Lung (tissue), 12 donors: ENCODE measurements around the gene CRACDL. TPM values are rescaled to one million over a fixed set of nuclear protein-coding genes. Genes with fewer than 3 reads are reported as not detected.

ENCODE experiments used
- ATAC-seq: fragments of 200-7000 bp; cut with Tn5 transposase; one replicate; pipeline ENCODE4 v1.9.1; 2020; ENCODE audit warnings: moderate number of reproducible peaks; ENCODE audit not compliant: insufficient read depth, low FRiP score
- DNase-seq, 3 donors: peaks; one replicate each; pipeline ENCODE4 v3.0.0-alpha.2; 2013 to 2017
- H3K27ac ChIP-seq, 2 donors: one replicate each; pipeline ENCODE4 v1.5.1; 2013; ENCODE audit warnings: mild to moderate bottlenecking in 2 of 2, moderate library complexity in 2 of 2, control low read depth in 1 of 2, inconsistent platforms in 1 of 2, low read depth in 1 of 2, low read length in 1 of 2
- H3K27me3 ChIP-seq, 3 donors: one replicate each; pipeline ENCODE4 v1.5.1; 2013; ENCODE audit warnings: low read length in 2 of 3; ENCODE audit not compliant: control insufficient read depth in 3 of 3, insufficient read depth in 3 of 3
- H3K36me3 ChIP-seq, 4 donors: one replicate each; pipeline ENCODE4 v1.5.1; 2013; ENCODE audit warnings: low read length in 4 of 4, mild to moderate bottlenecking in 1 of 4, moderate library complexity in 1 of 4; ENCODE audit not compliant: control insufficient read depth in 4 of 4, insufficient read depth in 4 of 4
- H3K4me1 ChIP-seq, 5 donors: one replicate each; pipeline ENCODE4 v1.5.1; 2013; ENCODE audit warnings: low read length in 5 of 5, mild to moderate bottlenecking in 2 of 5, moderate library complexity in 1 of 5; ENCODE audit not compliant: control insufficient read depth in 5 of 5, insufficient read depth in 5 of 5
- H3K4me3 ChIP-seq: one replicate; pipeline ENCODE4 v1.5.1; 2013; ENCODE audit warnings: mild to moderate bottlenecking, control low read depth, moderate library complexity
- H3K9ac ChIP-seq, 2 donors: one replicate each; pipeline ENCODE4 v1.5.1; 2013; ENCODE audit warnings: low read length in 2 of 2, control low read depth in 1 of 2; ENCODE audit not compliant: insufficient read depth in 1 of 2
- H3K9me3 ChIP-seq, 4 donors: one replicate each; pipeline ENCODE4 v1.5.1; 2013; ENCODE audit warnings: low read length in 3 of 4, mild to moderate bottlenecking in 1 of 4, moderate library complexity in 1 of 4; ENCODE audit not compliant: control insufficient read depth in 4 of 4, insufficient read depth in 3 of 4
- WGBS, 2 donors: extraction: QIAGEN DNeasy Blood & Tissue Kit; methylation state at CpG; one replicate each; pipeline ENCODE4 v1.1.7; 2013; 5-methylcytosine and 5-hydroxymethylcytosine counted together
- polyA plus RNA-seq, 2 donors: library from polyadenylated mRNA; stranded (reverse); fragments of 200-250 nt; gene quantifications; one replicate each; pipeline ENCODE4 v1.2.1, GENCODE V29; 2013
- total RNA-seq, 2 donors: library from RNA; depleted of rRNA in 1 of 2; stranded (reverse); fragments of >200 nt in 1 of 2; gene quantifications; one replicate each; pipeline ENCODE4 v1.2.1, GENCODE V29; 2014 to 2021
- TF ChIP-seq, protein P1 (sequence below): IDR thresholded peaks from 2 replicates; pipeline ENCODE4 v1.5.1; 2012; ENCODE audit warnings: mild to moderate bottlenecking; ENCODE audit errors: control extremely low read depth, extremely low read depth
- donor health status: control.
- donor health status: control.
- donor health status: Bipolar disorder and iron deficiency.
- donor health status: healthy.
- donor health status: DM: yes; HTN: yes; CAD: no.

The CRACDL gene
- total and polyA plus RNA-seq, 4 donors: 8.9 to 28.3 (median 13.2) TPM

DNA sequence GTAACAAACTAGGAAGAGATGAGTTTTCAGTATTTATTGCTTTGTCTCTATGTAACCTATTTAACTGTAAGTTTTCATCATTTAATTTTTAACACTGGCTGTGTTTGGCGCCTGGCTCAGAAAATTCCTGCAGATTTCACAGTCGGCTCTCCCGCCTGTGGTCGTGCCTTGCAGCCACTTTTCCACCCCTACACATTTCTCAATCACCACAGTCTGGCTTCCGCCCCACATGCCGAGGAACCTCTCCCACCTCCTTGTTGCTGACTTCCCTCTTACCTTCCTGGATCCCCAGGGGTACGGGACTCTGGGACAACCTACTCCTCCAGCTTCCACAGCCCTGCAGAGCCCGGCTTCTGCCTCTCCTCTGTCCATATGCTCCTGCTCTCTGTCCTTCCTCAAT is 163.5 kb downstream of the CRACDL start:
- ATAC-seq: peak; percentile 17
- Histone ChIP-seq H3K4me3 (no peak overlapping the region), H3K9me3 (peaks cover 0 to 2% (median 0%) of the 10 kb centered on the region in 4 donors), H3K9ac (no peak overlapping the region), H3K27me3 (peaks cover 0 to 10% (median 0%) of the 10 kb centered on the region in 3 donors), H3K36me3 (no peaks in the 10 kb centered on the region), H3K4me1 (peaks cover 0 to 18% (median 9%) of the 10 kb centered on the region in 5 donors), H3K27ac (no peak overlapping the region)
- 23 to 48% methylated on average over 8 of the region's 8 CpGs for WGBS, 2 donors
- TF ChIP-seq, protein P1, sequence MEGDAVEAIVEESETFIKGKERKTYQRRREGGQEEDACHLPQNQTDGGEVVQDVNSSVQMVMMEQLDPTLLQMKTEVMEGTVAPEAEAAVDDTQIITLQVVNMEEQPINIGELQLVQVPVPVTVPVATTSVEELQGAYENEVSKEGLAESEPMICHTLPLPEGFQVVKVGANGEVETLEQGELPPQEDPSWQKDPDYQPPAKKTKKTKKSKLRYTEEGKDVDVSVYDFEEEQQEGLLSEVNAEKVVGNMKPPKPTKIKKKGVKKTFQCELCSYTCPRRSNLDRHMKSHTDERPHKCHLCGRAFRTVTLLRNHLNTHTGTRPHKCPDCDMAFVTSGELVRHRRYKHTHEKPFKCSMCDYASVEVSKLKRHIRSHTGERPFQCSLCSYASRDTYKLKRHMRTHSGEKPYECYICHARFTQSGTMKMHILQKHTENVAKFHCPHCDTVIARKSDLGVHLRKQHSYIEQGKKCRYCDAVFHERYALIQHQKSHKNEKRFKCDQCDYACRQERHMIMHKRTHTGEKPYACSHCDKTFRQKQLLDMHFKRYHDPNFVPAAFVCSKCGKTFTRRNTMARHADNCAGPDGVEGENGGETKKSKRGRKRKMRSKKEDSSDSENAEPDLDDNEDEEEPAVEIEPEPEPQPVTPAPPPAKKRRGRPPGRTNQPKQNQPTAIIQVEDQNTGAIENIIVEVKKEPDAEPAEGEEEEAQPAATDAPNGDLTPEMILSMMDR: no peak
- no peak for DNase-seq

DNA sequence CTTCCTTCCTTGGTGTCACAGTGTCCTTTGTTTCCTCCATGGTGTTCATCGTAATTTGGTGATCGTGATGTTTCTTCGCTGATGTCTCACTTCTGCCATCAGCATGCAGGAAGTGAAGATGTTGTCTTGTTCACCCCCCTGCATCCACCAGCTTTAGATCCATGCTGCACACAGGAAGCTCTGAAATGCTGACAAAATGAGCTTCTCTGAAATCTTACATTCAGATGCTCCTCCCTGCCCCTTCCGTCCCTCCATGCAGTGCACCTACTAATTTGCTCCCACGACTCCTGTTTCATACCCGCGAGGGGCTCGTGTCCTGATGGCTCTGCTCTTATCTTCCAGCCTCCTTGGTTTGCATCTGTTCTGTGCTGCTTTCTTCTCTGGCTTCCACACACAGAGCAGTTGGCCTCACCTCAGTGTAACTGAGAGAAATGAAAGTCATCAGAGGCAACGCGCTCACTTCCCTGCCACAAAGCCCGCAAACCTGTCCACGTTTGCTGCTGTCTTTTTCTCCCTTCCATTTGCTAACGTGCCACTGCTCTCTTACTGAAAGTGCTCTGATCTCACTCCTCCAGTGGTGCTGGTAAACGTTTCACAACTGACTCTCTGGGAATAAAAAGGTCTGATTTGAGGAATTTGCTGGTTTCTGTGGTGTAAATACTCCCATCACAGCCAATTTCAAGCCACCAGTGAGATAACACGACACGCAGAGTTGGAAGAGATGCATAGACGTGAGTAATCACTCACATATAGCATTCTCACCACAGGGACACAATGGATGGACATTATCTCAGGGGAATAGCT is 164.1 kb downstream of the CRACDL start:
- Histone ChIP-seq H3K36me3 (no peaks in the 10 kb centered on the region), H3K9ac (peak overlapping the region in 1 of 2 donors; percentile 4), H3K4me1 (peaks cover 0 to 18% (median 9%) of the 10 kb centered on the region in 5 donors), H3K9me3 (peaks cover 0 to 3% (median 0%) of the 10 kb centered on the region in 4 donors), H3K4me3 (no peak overlapping the region), H3K27me3 (peaks cover 0 to 10% (median 0%) of the 10 kb centered on the region in 3 donors), H3K27ac (peak overlapping the region in 1 of 2 donors; percentile 23)
- WGBS, 2 donors: 30 to 51% methylated on average over 17 of the region's 17 CpGs
- DNase-seq: no peak
- TF ChIP-seq, protein P1: no peak
- no peak for ATAC-seq

DNA sequence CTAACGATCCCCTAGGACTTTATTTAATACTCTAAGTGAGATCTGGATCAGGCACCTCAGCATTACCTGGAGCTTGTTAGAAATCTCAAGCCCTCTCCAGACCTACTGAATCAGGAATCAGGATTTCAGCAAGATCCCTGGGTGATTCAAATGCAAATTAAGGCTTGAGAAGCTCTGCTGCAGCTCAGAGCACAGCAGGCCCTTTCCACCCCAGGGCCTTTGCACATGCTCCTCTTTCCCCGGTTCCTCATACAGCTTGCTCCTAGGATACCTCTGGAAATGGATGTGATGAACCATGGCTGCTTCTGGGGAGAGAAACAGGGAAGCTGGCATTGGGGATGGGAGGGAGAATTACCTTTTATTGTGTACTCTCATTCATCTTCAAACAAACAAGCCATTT is 164.8 kb downstream of the CRACDL start:
- Histone ChIP-seq H3K27ac (peak overlapping the region in 1 of 2 donors; percentile 6), H3K4me3 (no peak overlapping the region)

More for the DNA sequence above, 164.8 kb downstream of the CRACDL start:
- no peak for DNase-seq
- WGBS, 2 donors: 86 to 91% methylated on average over 2 of the region's 2 CpGs
- Histone ChIP-seq H3K9ac (no peak overlapping the region), H3K4me1 (peaks cover 0 to 12% (median 7%) of the 10 kb centered on the region in 5 donors), H3K27me3 (peaks cover 0 to 10% (median 0%) of the 10 kb centered on the region in 3 donors), H3K9me3 (peaks cover 0 to 3% (median 0%) of the 10 kb centered on the region in 4 donors), H3K36me3 (no peaks in the 10 kb centered on the region)
- TF ChIP-seq, protein P1: no peak
- ATAC-seq: no peak
